ENCODE measurements around the gene TBRG4. TPM values are rescaled to one million over a fixed set of nuclear protein-coding genes. Genes with fewer than 3 reads are reported as not detected.

The TBRG4 gene
- total and polyA plus RNA-seq, 8 donors = 37.1 to 72.5 (median 45.7) TPM

- ATAC-seq = no peak
- H3K4me1 ChIP-seq = no peaks in the 10 kb centered on the region
- peaks cover 6 to 12% of the 10 kb centered on the region in 2 donors for H3K27me3 ChIP-seq
- no peak overlapping the region for H3K27ac ChIP-seq
- no peak for TF ChIP-seq CTCF (IDR thresholded peaks at IDR 0.05)
- peak in 2 of 4 donors; percentile 19 to 46 for DNase-seq
- no peaks in the 10 kb centered on the region for H3K9me3 ChIP-seq
- no peaks in the 10 kb centered on the region for H3K36me3 ChIP-seq
- H3K4me3 ChIP-seq = no peak overlapping the region
- intact Hi-C loops (cut with DNase I) = no loop called here
Measured at GRCh38 chr7:45146531-45147379, 35.3 kb upstream of the TBRG4 start.

- DNase-seq = peak in 1 of 4 donors; percentile 21
- no peaks in the 10 kb centered on the region for H3K4me1 ChIP-seq
- ATAC-seq = no peak
- H3K27ac ChIP-seq = no peak overlapping the region
- no peak for TF ChIP-seq CTCF (IDR thresholded peaks at IDR 0.05)
- intact Hi-C loops (cut with DNase I) = no loop called here
- no peak overlapping the region for H3K4me3 ChIP-seq
- H3K36me3 ChIP-seq = no peaks in the 10 kb centered on the region
- peaks cover 6 to 12% of the 10 kb centered on the region in 2 donors for H3K27me3 ChIP-seq
- H3K9me3 ChIP-seq = no peaks in the 10 kb centered on the region
Measured at GRCh38 chr7:45145881-45146280, 34.4 kb upstream of the TBRG4 start.

GRCh38 chr7:45143616-45144015, 32.1 kb upstream of the TBRG4 start:
- Histone ChIP-seq H3K36me3 (no peaks in the 10 kb centered on the region), H3K27me3 (peaks cover 6 to 10% of the 10 kb centered on the region in 2 donors), H3K27ac (no peak overlapping the region), H3K4me3 (no peak overlapping the region), H3K4me1 (no peaks in the 10 kb centered on the region), H3K9me3 (no peaks in the 10 kb centered on the region)
- intact Hi-C loops (cut with DNase I) = no loop called here
- no peak for DNase-seq
- no peak for TF ChIP-seq CTCF (IDR thresholded peaks at IDR 0.05)
- no peak for ATAC-seq

- peaks cover 0 to 7% of the 10 kb centered on the region in 2 donors for H3K27me3 ChIP-seq
- H3K27ac ChIP-seq = no peak overlapping the region
- DNase-seq (no peak), ATAC-seq (no peak)
- no peaks in the 10 kb centered on the region for H3K9me3 ChIP-seq
- TF ChIP-seq CTCF (IDR thresholded peaks at IDR 0.05) = no peak
- no peaks in the 10 kb centered on the region for H3K4me1 ChIP-seq
- H3K4me3 ChIP-seq = no peak overlapping the region
- H3K36me3 ChIP-seq = no peaks in the 10 kb centered on the region
- intact Hi-C loops (cut with DNase I) = no loop called here
Measured at GRCh38 chr7:45140827-45141226, 29.3 kb upstream of the TBRG4 start.

GRCh38 chr7:45138433-45139267, 27.2 kb upstream of the TBRG4 start:
- no peak for TF ChIP-seq CTCF (IDR thresholded peaks at IDR 0.05)
- intact Hi-C loops (cut with DNase I) = loop anchor here in 1 of 2 donors (10.0 kb wide), 2 partner anchors 174 to 284 kb away; no protein-coding TSS in a partner anchor
- Histone ChIP-seq H3K4me1 (no peaks in the 10 kb centered on the region), H3K36me3 (no peaks in the 10 kb centered on the region), H3K27me3 (peaks cover 0 to 7% of the 10 kb centered on the region in 2 donors), H3K9me3 (no peaks in the 10 kb centered on the region), H3K27ac (no peak overlapping the region), H3K4me3 (no peak overlapping the region)
- ATAC-seq (no peak), DNase-seq (no peak)
